Caco-2 (cell line): Measurements from ENCODE around the gene NCAPH2. TPM values are rescaled to one million over a fixed set of nuclear protein-coding genes. Genes with fewer than 3 reads are reported as not detected.

Source experiments
- BruUV-seq: library from RNA; stranded (reverse); fragments of 400-500 nt; replicated peaks from 2 replicates; lab custom pipeline; 2021; lab: Mats Ljungman, UMichigan
- CTCF ChIA-PET: fragments of 300-600 bp; sonication (Branson Sonifier 250); formaldehyde crosslinking; loops from one replicate; lab custom pipeline; 2022; ENCODE audit warnings: antibody characterized with exemption; lab: Charles Lee
- POLR2A ChIA-PET: fragments of 300-600 bp; sonication (Branson Sonifier 250); formaldehyde crosslinking; loops from one replicate; lab custom pipeline; 2022; ENCODE audit warnings: antibody characterized with exemption; lab: Charles Lee
- DNase-seq, 2 experiments: peaks; one replicate each; pipeline versions ENCODE4 v3.0.0 to v3.0.0-alpha.2; 2020 to 2022
- H3K27me3 ChIP-seq: replicated peaks from 2 replicates; pipeline ENCODE4 v1.6.0; 2011; ENCODE audit warnings: low read length; ENCODE audit not compliant: control insufficient read depth, insufficient read depth
- H3K36me3 ChIP-seq: 2 replicates; pipeline ENCODE4 v1.5.1; 2011; ENCODE audit warnings: low read length; ENCODE audit not compliant: control insufficient read depth, insufficient read depth
- H3K4me1 ChIP-seq: fragments of 250-450 bp; sonication (Bioruptor Pico); 2 replicates; pipeline ENCODE4 v1.5.1; 2020; ENCODE audit warnings: mild to moderate bottlenecking
- H3K4me3 ChIP-seq: 2 replicates; pipeline ENCODE4 v1.5.1; 2011; ENCODE audit warnings: low read depth, mild to moderate bottlenecking, control low read depth, low read length
- H3K9me3 ChIP-seq: fragments of 250-450 bp; sonication (Bioruptor Pico); 2 replicates; pipeline ENCODE4 v1.5.1; 2020; ENCODE audit warnings: mild to moderate bottlenecking, moderate library complexity
- H3K27ac Mint-ChIP-seq: one replicate; pipeline ENCODE4 v1.8.0; 2022; ENCODE audit warnings: mixed read lengths; ENCODE audit not compliant: unreplicated experiment
- H3K27me3 Mint-ChIP-seq: one replicate; pipeline ENCODE4 v1.8.0; 2022; ENCODE audit warnings: mixed read lengths; ENCODE audit not compliant: insufficient read depth, unreplicated experiment
- H3K36me3 Mint-ChIP-seq: one replicate; pipeline ENCODE4 v1.8.0; 2022; ENCODE audit warnings: mild to moderate bottlenecking, mixed read lengths; ENCODE audit not compliant: insufficient read depth, unreplicated experiment
- H3K4me1 Mint-ChIP-seq: one replicate; pipeline ENCODE4 v1.8.0; 2022; ENCODE audit warnings: low read depth, mixed read lengths; ENCODE audit not compliant: unreplicated experiment
- H3K4me3 Mint-ChIP-seq: one replicate; pipeline ENCODE4 v1.8.0; 2022; ENCODE audit warnings: mild to moderate bottlenecking, moderate library complexity, mixed read lengths; ENCODE audit not compliant: unreplicated experiment
- H3K9me3 Mint-ChIP-seq: one replicate; pipeline ENCODE4 v1.8.0; 2022; ENCODE audit warnings: mixed read lengths; ENCODE audit not compliant: unreplicated experiment
- CTCF ChIP-seq, 2 experiments: fragments of 200-600 bp in 1 of 2; IDR thresholded peaks; 1 replicate in 1 of 2; 2 replicates in 1 of 2; pipeline versions ENCODE4 v1.5.1 to v1.8.0; 2011 to 2022; ENCODE audit warnings: antibody characterized with exemption in 1 of 2, control low read depth in 1 of 2, inconsistent platforms in 1 of 2, low read depth in 1 of 2, low read length in 1 of 2, mild to moderate bottlenecking in 1 of 2, moderate library complexity in 1 of 2; ENCODE audit not compliant: insufficient read depth in 1 of 2, severe bottlenecking in 1 of 2, unreplicated experiment in 1 of 2
- intact Hi-C: fragments of 100-400 bp; cut with micrococcal nuclease; formaldehyde crosslinking; loops from one replicate; pipeline ENCODE4 v1.10.0; 2022; ENCODE audit not compliant: unreplicated experiment
- total RNA-seq: library from RNA; stranded (reverse); gene quantifications from 2 replicates; pipeline ENCODE4 v1.2.3, GENCODE V29; 2022

NCAPH2 gene
- total RNA-seq, 1 experiment from 2014 or later = 88.9 TPM

- H3K9me3 Mint-ChIP-seq = no peaks in the 10 kb centered on the region
- DNase-seq = peak; percentile 69 to 82
- H3K27ac Mint-ChIP-seq = peak within 1 kb of the TSS; percentile 86
- H3K4me1 Mint-ChIP-seq = peaks cover 31% of the 10 kb centered on the region
- no peaks in the 10 kb centered on the region for H3K27me3 Mint-ChIP-seq
- no peaks in the 10 kb centered on the region for H3K27me3 ChIP-seq
- H3K4me3 Mint-ChIP-seq = peak within 1 kb of the TSS; percentile 81
- TF ChIP-seq CTCF (IDR thresholded peaks at IDR 0.05; ENCODE audit: insufficient read depth in 1 of 2, low read depth in 1 of 2, low read length in 1 of 2, severe bottlenecking in 1 of 2, unreplicated experiment in 1 of 2) = no peak
- peaks cover 50% of the 10 kb centered on the region for H3K36me3 Mint-ChIP-seq
- H3K36me3 ChIP-seq = no peaks in the 10 kb centered on the region
- ChIA-PET POLR2A (no interaction called here), CTCF (no interaction called here)
- H3K9me3 ChIP-seq = no peaks in the 10 kb centered on the region
- H3K4me3 ChIP-seq = peak within 1 kb of the TSS; percentile 68
- peaks cover 37% of the 10 kb centered on the region for H3K4me1 ChIP-seq
- BruUV-seq = no TSS peak
- intact Hi-C loops = loop anchor here (5.0 kb wide), 2 partner anchors 52 to 92 kb away; partner anchors contain the start of gene CHKB
Observed at GRCh38 chr22:50529897-50530579, 22.0 kb downstream of the NCAPH2 start, which contains the start of gene TYMP. Gene TYMP, minus strand, starts transcription at chr22:50530012. Its CDS starts 303 bp downstream, at chr22:50529709.

- Histone ChIP-seq H3K4me1 (peaks cover 37% of the 10 kb centered on the region), H3K9me3 (no peaks in the 10 kb centered on the region), H3K27me3 (no peaks in the 10 kb centered on the region), H3K4me3 (peak overlapping the region; percentile 68), H3K36me3 (no peaks in the 10 kb centered on the region)
- Mint-ChIP-seq H3K27me3 (no peaks in the 10 kb centered on the region), H3K27ac (peak overlapping the region; percentile 86), H3K9me3 (no peaks in the 10 kb centered on the region), H3K36me3 (peaks cover 45% of the 10 kb centered on the region), H3K4me1 (peaks cover 31% of the 10 kb centered on the region), H3K4me3 (peak overlapping the region; percentile 81)
- no peak for TF ChIP-seq CTCF (IDR thresholded peaks at IDR 0.05; ENCODE audit: insufficient read depth in 1 of 2, low read depth in 1 of 2, low read length in 1 of 2, severe bottlenecking in 1 of 2, unreplicated experiment in 1 of 2)
- no peak for DNase-seq
- ChIA-PET CTCF (no interaction called here), POLR2A (no interaction called here)
- intact Hi-C loops = loop anchor here (5.0 kb wide), 1 partner anchor 92 kb away; no protein-coding TSS in a partner anchor
- no TSS peak for BruUV-seq
Observed at GRCh38 chr22:50530580-50530876, 22.5 kb downstream of the NCAPH2 start.

GRCh38 chr22:50530877-50531545, 23.0 kb downstream of the NCAPH2 start:
- TF ChIP-seq CTCF (IDR thresholded peaks at IDR 0.05; ENCODE audit: insufficient read depth in 1 of 2, low read depth in 1 of 2, low read length in 1 of 2, severe bottlenecking in 1 of 2, unreplicated experiment in 1 of 2) = no peak
- Mint-ChIP-seq H3K27ac (peak overlapping the region; percentile 86), H3K27me3 (no peaks in the 10 kb centered on the region), H3K4me1 (peaks cover 31% of the 10 kb centered on the region), H3K4me3 (peak overlapping the region; percentile 81), H3K36me3 (peaks cover 41% of the 10 kb centered on the region), H3K9me3 (no peaks in the 10 kb centered on the region)
- no peaks in the 10 kb centered on the region for H3K36me3 ChIP-seq
- intact Hi-C loops = loop anchor here (5.0 kb wide), 1 partner anchor 91 kb away; no protein-coding TSS in a partner anchor
- ChIA-PET POLR2A (interaction anchor here (1.5 kb wide), 1 partner anchor 51 kb away, joined by 3 read pairs; the partner anchor contains the start of gene CHKB), CTCF (no interaction called here)
- DNase-seq = peak; percentile 80 to 82
- TSS peak; percentile 15 for BruUV-seq
- H3K4me1 ChIP-seq = peaks cover 37% of the 10 kb centered on the region
- H3K4me3 ChIP-seq = peak overlapping the region; percentile 68
- H3K27me3 ChIP-seq = no peaks in the 10 kb centered on the region
- no peaks in the 10 kb centered on the region for H3K9me3 ChIP-seq
